A673 (cell line): ENCODE results near the gene LPAR6.

Experiments
- CTCF ChIP-seq: fragments of 300-800, 200-600 bp; sonication (generic); conservative IDR thresholded peaks from 2 replicates; pipeline ENCODE4 v1.5.1; 2017; ENCODE audit warnings: low read depth, mild to moderate bottlenecking, antibody characterized with exemption, low read length, moderate library complexity, mixed read lengths
- EZH2 ChIP-seq: fragments of 200-600 bp; sonication (generic); IDR thresholded peaks from 2 replicates; pipeline ENCODE4 v1.6.1; 2017; ENCODE audit warnings: borderline replicate concordance, low read depth, mild to moderate bottlenecking, mixed read lengths, antibody characterized with exemption, low read length; ENCODE audit not compliant: poor library complexity, severe bottlenecking

GRCh38 chr13:48404952-48405351, 8.0 kb downstream of the LPAR6 start:
- TF ChIP-seq CTCF (no peak), EZH2 (no peak)
